IMR-90 (cell line): ENCODE data around the gene CLK1.

Source experiments
- CEBPB ChIP-seq: IDR thresholded peaks from 2 replicates; pipeline ENCODE4 v1.6.1; 2012; ENCODE audit warnings: low read depth, low read length, improper control_type of control experiment
- CTCF ChIP-seq: conservative IDR thresholded peaks from 2 replicates; pipeline ENCODE4 v1.5.1; 2012; ENCODE audit warnings: mild to moderate bottlenecking, low read depth, low read length, improper control_type of control experiment
- POLR2A ChIP-seq: IDR thresholded peaks from 2 replicates; pipeline ENCODE4 v1.6.1; 2012; ENCODE audit warnings: mild to moderate bottlenecking, low read depth, low read length
- RAD21 ChIP-seq: IDR thresholded peaks from 2 replicates; pipeline ENCODE4 v1.6.1; 2012; ENCODE audit warnings: low read length, improper control_type of control experiment
- SMC3 ChIP-seq: fragments of 150-350 bp; IDR thresholded peaks from 2 replicates; pipeline ENCODE4 v1.6.1; 2016; ENCODE audit warnings: low read depth, mild to moderate bottlenecking, antibody characterized with exemption, low read length, moderate library complexity
- TF ChIP-seq, protein P1 (sequence below): fragments of 150-350 bp; IDR thresholded peaks from 2 replicates; pipeline ENCODE4 v1.6.1; 2016; ENCODE audit warnings: low read depth, mild to moderate bottlenecking, low read length, moderate library complexity, borderline replicate concordance

DNA sequence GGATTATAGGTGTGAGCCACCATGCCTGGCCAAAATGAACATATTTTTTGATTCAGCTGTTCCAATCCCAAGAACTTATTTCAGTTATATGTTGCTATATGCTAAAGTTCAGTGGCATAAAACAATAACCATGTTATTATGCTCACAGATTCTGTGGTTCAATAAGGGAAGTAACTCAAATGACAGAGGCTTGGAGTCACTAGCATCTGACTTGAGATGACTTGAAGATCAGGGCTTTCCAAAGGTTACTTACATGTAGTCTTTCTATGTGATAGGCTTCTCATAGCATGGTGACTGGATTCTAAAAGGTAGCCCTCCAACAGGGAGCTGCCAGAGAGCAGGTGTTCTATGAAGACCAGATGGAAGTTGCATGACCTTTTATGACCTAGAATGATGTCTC, 17.2 kb downstream of the CLK1 start:
- TF ChIP-seq CTCF (no peak), POLR2A (no peak), RAD21 (no peak), SMC3 (no peak), CEBPB (no peak)
- TF ChIP-seq, protein P1, sequence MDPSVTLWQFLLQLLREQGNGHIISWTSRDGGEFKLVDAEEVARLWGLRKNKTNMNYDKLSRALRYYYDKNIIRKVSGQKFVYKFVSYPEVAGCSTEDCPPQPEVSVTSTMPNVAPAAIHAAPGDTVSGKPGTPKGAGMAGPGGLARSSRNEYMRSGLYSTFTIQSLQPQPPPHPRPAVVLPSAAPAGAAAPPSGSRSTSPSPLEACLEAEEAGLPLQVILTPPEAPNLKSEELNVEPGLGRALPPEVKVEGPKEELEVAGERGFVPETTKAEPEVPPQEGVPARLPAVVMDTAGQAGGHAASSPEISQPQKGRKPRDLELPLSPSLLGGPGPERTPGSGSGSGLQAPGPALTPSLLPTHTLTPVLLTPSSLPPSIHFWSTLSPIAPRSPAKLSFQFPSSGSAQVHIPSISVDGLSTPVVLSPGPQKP = no peak
